ENCODE data around the gene ADAMTS8. TPM values are rescaled to one million over a fixed set of nuclear protein-coding genes. Genes with fewer than 3 reads are reported as not detected.

Gene ADAMTS8
- total RNA-seq, 4 donors from 2014 or later: 0.85 to 1.7 TPM; not detected in 2

DNA sequence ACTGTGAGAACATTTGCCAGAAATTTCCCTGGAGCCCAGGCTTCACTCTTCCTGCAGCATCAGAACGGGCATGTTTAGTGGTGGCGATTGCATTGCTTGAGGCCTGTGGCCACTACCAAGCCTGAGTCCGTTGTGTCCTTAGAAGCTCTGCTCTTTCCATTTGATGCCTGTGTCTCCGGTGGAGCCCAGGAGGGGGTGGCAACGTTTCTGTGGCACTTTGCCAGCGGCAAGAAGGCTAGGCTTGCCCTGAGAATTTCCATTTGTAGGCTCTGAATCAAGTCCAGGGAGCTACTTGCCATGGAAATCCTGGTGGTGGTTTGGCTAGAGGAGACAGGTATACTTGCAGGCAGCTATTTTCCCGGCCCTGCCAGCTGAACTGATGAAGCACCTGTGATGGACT, 47.1 kb downstream of the ADAMTS8 start:
- Histone ChIP-seq H3K9me3 (no peaks in the 10 kb centered on the region), H3K27me3 (no peaks in the 10 kb centered on the region), H3K4me1 (no peaks in the 10 kb centered on the region), H3K4me3 (no peak overlapping the region), H3K27ac (no peak overlapping the region), H3K36me3 (no peaks in the 10 kb centered on the region)
- DNase-seq: no peak
- TF ChIP-seq POLR2A (IDR thresholded peaks at IDR 0.05): no peak
- TF ChIP-seq, protein P1, sequence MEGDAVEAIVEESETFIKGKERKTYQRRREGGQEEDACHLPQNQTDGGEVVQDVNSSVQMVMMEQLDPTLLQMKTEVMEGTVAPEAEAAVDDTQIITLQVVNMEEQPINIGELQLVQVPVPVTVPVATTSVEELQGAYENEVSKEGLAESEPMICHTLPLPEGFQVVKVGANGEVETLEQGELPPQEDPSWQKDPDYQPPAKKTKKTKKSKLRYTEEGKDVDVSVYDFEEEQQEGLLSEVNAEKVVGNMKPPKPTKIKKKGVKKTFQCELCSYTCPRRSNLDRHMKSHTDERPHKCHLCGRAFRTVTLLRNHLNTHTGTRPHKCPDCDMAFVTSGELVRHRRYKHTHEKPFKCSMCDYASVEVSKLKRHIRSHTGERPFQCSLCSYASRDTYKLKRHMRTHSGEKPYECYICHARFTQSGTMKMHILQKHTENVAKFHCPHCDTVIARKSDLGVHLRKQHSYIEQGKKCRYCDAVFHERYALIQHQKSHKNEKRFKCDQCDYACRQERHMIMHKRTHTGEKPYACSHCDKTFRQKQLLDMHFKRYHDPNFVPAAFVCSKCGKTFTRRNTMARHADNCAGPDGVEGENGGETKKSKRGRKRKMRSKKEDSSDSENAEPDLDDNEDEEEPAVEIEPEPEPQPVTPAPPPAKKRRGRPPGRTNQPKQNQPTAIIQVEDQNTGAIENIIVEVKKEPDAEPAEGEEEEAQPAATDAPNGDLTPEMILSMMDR (IDR thresholded peaks at IDR 0.05): no peak

DNA sequence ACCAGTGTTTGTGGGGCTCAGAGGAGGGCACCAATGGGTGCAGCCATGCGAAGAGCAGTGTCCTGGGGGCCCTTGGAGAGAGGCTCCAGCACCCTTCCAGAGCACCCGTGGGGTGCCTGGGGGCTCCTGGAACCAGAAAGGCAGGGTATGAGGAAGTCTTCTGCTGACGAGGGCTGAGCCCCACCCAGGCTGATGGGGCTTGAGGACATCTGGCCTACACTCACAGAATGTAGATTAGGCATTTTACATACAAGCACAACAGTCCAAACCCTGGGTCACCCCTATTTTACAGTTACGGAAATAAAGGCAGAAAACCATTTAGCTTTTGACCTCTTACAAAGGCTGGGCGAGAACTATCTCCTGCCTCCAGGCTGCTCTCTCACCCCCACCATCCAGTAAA, 47.6 kb downstream of the ADAMTS8 start:
- H3K4me3 ChIP-seq: no peak overlapping the region
- TF ChIP-seq, protein P1 (IDR thresholded peaks at IDR 0.05): no peak
- TF ChIP-seq POLR2A (IDR thresholded peaks at IDR 0.05): no peak
- H3K27ac ChIP-seq: no peak overlapping the region
- H3K4me1 ChIP-seq: no peaks in the 10 kb centered on the region
- no peaks in the 10 kb centered on the region for H3K27me3 ChIP-seq
- no peaks in the 10 kb centered on the region for H3K36me3 ChIP-seq
- no peak for DNase-seq
- no peaks in the 10 kb centered on the region for H3K9me3 ChIP-seq

DNA sequence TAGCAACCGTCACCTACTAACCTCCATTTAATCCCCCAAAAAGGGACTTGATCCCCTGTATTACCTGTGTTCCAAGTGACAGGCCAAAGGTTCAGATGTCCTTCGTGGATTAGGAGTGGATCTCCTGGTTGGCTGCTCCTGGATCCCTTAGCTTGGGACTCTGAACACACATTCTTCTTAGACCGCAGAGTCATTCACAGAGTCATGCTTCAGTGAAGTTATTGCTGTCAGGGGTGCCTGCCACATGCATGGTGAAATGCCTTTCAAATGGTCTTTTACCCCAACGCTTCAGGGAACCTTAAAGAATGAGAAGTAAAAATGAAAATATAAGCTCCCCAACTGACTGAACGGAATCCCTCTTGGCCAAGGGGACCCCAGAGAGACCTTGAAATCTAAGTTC, 49.1 kb downstream of the ADAMTS8 start:
- Histone ChIP-seq H3K36me3 (no peaks in the 10 kb centered on the region), H3K4me3 (no peak overlapping the region), H3K27me3 (no peaks in the 10 kb centered on the region), H3K27ac (no peak overlapping the region), H3K4me1 (no peaks in the 10 kb centered on the region), H3K9me3 (no peaks in the 10 kb centered on the region)
- DNase-seq: no peak
- TF ChIP-seq, protein P1 (IDR thresholded peaks at IDR 0.05): no peak
- no peak for TF ChIP-seq POLR2A (IDR thresholded peaks at IDR 0.05)

DNA sequence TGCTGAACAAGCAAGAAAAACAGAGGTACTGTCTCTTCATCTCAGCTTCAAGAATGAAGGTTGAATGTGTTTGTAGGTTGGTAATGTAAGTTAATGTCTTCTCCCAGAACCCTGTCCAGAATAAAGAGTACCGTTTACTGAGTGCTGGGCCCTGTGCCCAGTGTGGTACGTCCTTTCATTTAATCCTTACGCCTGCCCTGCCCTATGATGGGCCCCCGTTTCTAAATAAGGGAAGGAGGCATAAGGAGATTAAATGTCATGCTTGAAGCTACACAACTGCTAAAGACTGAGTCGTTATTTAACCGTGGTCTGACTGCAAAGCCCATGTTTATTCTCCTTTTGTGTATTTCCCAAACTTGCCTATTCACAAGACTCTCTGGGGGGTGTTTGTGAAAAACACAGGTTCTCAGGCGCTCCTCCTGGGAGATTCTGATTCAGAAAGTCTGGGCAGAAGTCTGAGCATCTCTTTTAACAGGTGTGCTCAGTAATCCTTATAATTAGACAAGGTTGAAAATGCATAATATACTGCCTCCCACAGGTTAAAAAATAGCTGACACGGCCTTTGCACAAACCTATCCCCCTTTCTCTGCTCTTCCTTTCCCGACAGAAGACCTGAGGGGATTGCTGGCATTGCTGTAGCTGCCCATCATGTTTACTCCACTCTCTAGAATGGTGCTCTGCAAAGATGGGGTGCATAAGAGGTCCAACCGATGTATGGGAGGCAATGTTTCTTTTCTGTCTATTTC, 57.4 kb downstream of the ADAMTS8 start:
- DNase-seq: no peak

DNA sequence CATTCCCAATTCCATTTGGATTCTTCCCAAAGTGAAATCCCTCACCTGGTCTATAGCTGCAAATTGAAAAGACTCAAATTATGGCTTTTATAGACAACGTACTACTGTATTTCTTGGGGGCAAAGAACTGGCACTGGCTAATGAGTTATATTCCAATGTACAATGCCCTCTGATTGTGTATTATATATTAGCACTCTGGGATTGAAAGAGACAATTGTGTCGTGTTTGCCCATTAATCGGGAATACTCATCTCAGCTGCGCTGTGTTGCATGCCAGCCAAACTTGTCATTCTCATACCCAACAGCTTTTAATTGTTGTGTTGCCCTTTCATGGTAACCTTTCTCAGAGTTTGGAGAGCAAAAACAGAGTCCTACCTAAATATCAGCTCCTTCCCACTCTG, 58.7 kb downstream of the ADAMTS8 start:
- DNase-seq: no peak
- Histone ChIP-seq H3K27me3 (no peaks in the 10 kb centered on the region), H3K4me3 (no peak overlapping the region), H3K9me3 (no peaks in the 10 kb centered on the region), H3K27ac (no peak overlapping the region), H3K4me1 (no peaks in the 10 kb centered on the region), H3K36me3 (no peaks in the 10 kb centered on the region)
- TF ChIP-seq POLR2A (IDR thresholded peaks at IDR 0.05): no peak
- TF ChIP-seq, protein P1 (IDR thresholded peaks at IDR 0.05): no peak

More for the DNA sequence above, 57.4 kb downstream of the ADAMTS8 start:
- H3K4me3 ChIP-seq: no peak overlapping the region
- no peaks in the 10 kb centered on the region for H3K36me3 ChIP-seq
- H3K27ac ChIP-seq: no peak overlapping the region
- H3K27me3 ChIP-seq: no peaks in the 10 kb centered on the region
- no peaks in the 10 kb centered on the region for H3K9me3 ChIP-seq
- no peaks in the 10 kb centered on the region for H3K4me1 ChIP-seq
- TF ChIP-seq, protein P1 (IDR thresholded peaks at IDR 0.05): peak in 3 of 6 experiments; percentile 8 to 14 (median 11)
- TF ChIP-seq POLR2A (IDR thresholded peaks at IDR 0.05): no peak
